ENCODE measurements around the gene CNIH3. TPM values are rescaled to one million over a fixed set of nuclear protein-coding genes. Genes with fewer than 3 reads are reported as not detected.

CNIH3 gene
- total RNA-seq, 4 donors from 2014 or later: 1.1 to 7.6 (median 2.0) TPM; not detected in 1

- TF ChIP-seq CTCF (IDR thresholded peaks at IDR 0.05; ENCODE audit: low read depth): no peak
Measured at GRCh38 chr1:224696021-224696420, 79.9 kb downstream of the CNIH3 start.

- no peak for TF ChIP-seq CTCF (IDR thresholded peaks at IDR 0.05; ENCODE audit: low read depth)
Measured at GRCh38 chr1:224696891-224697765, 81.0 kb downstream of the CNIH3 start.

GRCh38 chr1:224698015-224698451 lies 81.9 kb downstream of the CNIH3 start:
- no peak for TF ChIP-seq CTCF (IDR thresholded peaks at IDR 0.05; ENCODE audit: low read depth)

- no peak for TF ChIP-seq CTCF (IDR thresholded peaks at IDR 0.05; ENCODE audit: low read depth)
Measured at GRCh38 chr1:224700918-224701531, 84.9 kb downstream of the CNIH3 start.

- TF ChIP-seq CTCF (IDR thresholded peaks at IDR 0.05; ENCODE audit: low read depth): no peak
Measured at GRCh38 chr1:224703702-224704101, 87.6 kb downstream of the CNIH3 start.

- no peak for TF ChIP-seq CTCF (IDR thresholded peaks at IDR 0.05; ENCODE audit: low read depth)
Measured at GRCh38 chr1:224704107-224704735, 88.1 kb downstream of the CNIH3 start.

- no peak for TF ChIP-seq CTCF (IDR thresholded peaks at IDR 0.05; ENCODE audit: low read depth)
Measured at GRCh38 chr1:224705578-224705977, 89.5 kb downstream of the CNIH3 start.

Measured in subcutaneous adipose tissue (tissue), 4 donors.